ENCODE measurements around the gene SEMA3C.

SEMA3C gene

DNA sequence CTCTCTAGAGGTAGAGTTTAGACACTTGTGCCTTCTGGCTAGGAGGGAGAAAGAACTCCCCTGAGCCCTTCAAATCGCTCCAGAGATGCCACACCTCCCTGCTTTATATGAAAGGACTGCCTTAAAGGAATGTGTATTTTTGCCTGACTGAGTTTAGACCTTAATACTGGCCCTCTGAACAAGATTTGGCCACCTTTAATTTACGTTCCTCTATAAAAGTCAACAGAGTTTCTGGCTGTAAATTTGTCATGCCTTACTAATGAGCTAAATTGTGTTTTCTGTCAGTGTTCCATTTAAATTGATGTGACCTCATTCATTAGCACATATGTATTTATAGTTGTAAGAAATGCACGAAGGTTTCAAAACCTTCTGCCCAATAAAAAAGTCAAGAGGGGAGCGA is 48.0 kb downstream of the SEMA3C start (continued):
- TF ChIP-seq, protein P1, sequence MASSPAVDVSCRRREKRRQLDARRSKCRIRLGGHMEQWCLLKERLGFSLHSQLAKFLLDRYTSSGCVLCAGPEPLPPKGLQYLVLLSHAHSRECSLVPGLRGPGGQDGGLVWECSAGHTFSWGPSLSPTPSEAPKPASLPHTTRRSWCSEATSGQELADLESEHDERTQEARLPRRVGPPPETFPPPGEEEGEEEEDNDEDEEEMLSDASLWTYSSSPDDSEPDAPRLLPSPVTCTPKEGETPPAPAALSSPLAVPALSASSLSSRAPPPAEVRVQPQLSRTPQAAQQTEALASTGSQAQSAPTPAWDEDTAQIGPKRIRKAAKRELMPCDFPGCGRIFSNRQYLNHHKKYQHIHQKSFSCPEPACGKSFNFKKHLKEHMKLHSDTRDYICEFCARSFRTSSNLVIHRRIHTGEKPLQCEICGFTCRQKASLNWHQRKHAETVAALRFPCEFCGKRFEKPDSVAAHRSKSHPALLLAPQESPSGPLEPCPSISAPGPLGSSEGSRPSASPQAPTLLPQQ (tag by site-specific recombination; IDR thresholded peaks at IDR 0.05), result no peak
- no peak for TF ChIP-seq YY2 (tag by site-specific recombination; IDR thresholded peaks at IDR 0.05)
- no peak for TF ChIP-seq KLF16 (tag by site-specific recombination; IDR thresholded peaks at IDR 0.05)
- TF ChIP-seq ZNF169 (tag by site-specific recombination; IDR thresholded peaks at IDR 0.05), result no peak
- no peak for TF ChIP-seq ZBTB7A (tag by site-specific recombination; IDR thresholded peaks at IDR 0.05; ENCODE audit: low read depth)
- peak; percentile 71 for TF ChIP-seq ZNF580 (tag by site-specific recombination; IDR thresholded peaks at IDR 0.05)
- TF ChIP-seq ZNF843 (tag by site-specific recombination; IDR thresholded peaks at IDR 0.05), result peak; percentile 95
- no peak for TF ChIP-seq ZNF561 (tag by site-specific recombination; IDR thresholded peaks at IDR 0.05; ENCODE audit: borderline replicate concordance)
- no peak for TF ChIP-seq ZNF211 (tag by site-specific recombination; IDR thresholded peaks at IDR 0.05; ENCODE audit: low read depth)
- TF ChIP-seq ZNF184 (tag by site-specific recombination; IDR thresholded peaks at IDR 0.05), result no peak
- TF ChIP-seq ZNF624 (tag by site-specific recombination; IDR thresholded peaks at IDR 0.05), result no peak
- peak; percentile 78 for TF ChIP-seq ZEB2 (tag by site-specific recombination; IDR thresholded peaks at IDR 0.05)
- 0 out of 2 replicates have a peak, but pooled peaks have one; percentile 68 for TF ChIP-seq ZBTB1 (tag by site-specific recombination; IDR thresholded peaks at IDR 0.05)
- TF ChIP-seq KLF1 (tag by site-specific recombination; IDR thresholded peaks at IDR 0.05), result no peak
- TF ChIP-seq ZNF530 (tag by site-specific recombination; IDR thresholded peaks at IDR 0.05; ENCODE audit: low read depth), result no peak
- no peak for TF ChIP-seq ZBTB11 (tag by site-specific recombination; conservative IDR thresholded peaks at IDR 0.05; ENCODE audit: low read depth)
- TF ChIP-seq ZNF623 (tag by site-specific recombination; IDR thresholded peaks at IDR 0.05), result no peak
- TF ChIP-seq ZNF423 (tag by site-specific recombination; IDR thresholded peaks at IDR 0.05), result no peak
- TF ChIP-seq IKZF3 (tag by site-specific recombination; IDR thresholded peaks at IDR 0.05), result peak; percentile 84
- TF ChIP-seq, protein P2, sequence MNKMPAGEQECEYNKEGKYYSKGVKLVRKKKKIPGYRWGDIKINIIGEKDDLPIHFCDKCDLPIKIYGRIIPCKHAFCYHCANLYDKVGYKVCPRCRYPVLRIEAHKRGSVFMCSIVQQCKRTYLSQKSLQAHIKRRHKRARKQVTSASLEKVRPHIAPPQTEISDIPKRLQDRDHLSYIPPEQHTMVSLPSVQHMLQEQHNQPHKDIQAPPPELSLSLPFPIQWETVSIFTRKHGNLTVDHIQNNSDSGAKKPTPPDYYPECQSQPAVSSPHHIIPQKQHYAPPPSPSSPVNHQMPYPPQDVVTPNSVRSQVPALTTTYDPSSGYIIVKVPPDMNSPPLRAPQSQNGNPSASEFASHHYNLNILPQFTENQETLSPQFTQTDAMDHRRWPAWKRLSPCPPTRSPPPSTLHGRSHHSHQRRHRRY (tag by site-specific recombination; IDR thresholded peaks at IDR 0.05), result no peak
- no peak for TF ChIP-seq KLF17 (tag by site-specific recombination; IDR thresholded peaks at IDR 0.05)
- TF ChIP-seq ZNF175 (tag by site-specific recombination; IDR thresholded peaks at IDR 0.05), result no peak
- TF ChIP-seq ZNF571 (tag by site-specific recombination; IDR thresholded peaks at IDR 0.05), result no peak
- no peak for TF ChIP-seq ZNF155 (tag by site-specific recombination; IDR thresholded peaks at IDR 0.05)
- TF ChIP-seq ZNF16 (tag by site-specific recombination; IDR thresholded peaks at IDR 0.05; ENCODE audit: low read depth), result no peak
- TF ChIP-seq KLF10 (tag by site-specific recombination; IDR thresholded peaks at IDR 0.05), result peak; percentile 92
- TF ChIP-seq ZNF335 (tag by site-specific recombination; conservative IDR thresholded peaks at IDR 0.05), result peak; percentile 60; the same call in 1 of the 2 replicates
- TF ChIP-seq MEIS1 (CRISPR knock-in tag; IDR thresholded peaks at IDR 0.05; ENCODE audit: borderline replicate concordance), result no peak
- no peak for TF ChIP-seq ZNF404 (tag by site-specific recombination; IDR thresholded peaks at IDR 0.05)
- no peak for TF ChIP-seq ZNF610 (tag by site-specific recombination; IDR thresholded peaks at IDR 0.05; ENCODE audit: borderline replicate concordance)
- peak; percentile 33; the same call in 1 of the 2 replicates for TF ChIP-seq ZSCAN30 (tag by site-specific recombination; IDR thresholded peaks at IDR 0.05)
- TF ChIP-seq ZSCAN5A (tag by site-specific recombination; IDR thresholded peaks at IDR 0.05), result no peak
- TF ChIP-seq ZNF18 (tag by site-specific recombination; IDR thresholded peaks at IDR 0.05), result peak; percentile 38; the same call in 1 of the 2 replicates
